Body of pancreas (tissue), 4 donors: ENCODE measurements around the gene STEAP2. TPM values are rescaled to one million over a fixed set of nuclear protein-coding genes. Genes with fewer than 3 reads are reported as not detected.

Experiments
- ATAC-seq: fragments of 150-250 bp; one replicate; pipeline ENCODE4 v1.9.1; 2016
- DNase-seq, 4 donors: peaks; one replicate each; pipeline ENCODE4 v3.0.0-alpha.2; 2019
- H3K27ac ChIP-seq, 4 donors: fragments of 200-600 bp; sonication (generic); 1 replicate in 3 of 4; 2 replicates in 1 of 4; pipeline versions ENCODE4 v1.5.1 to v1.6.1; 2016 to 2019; ENCODE audit warnings: mild to moderate bottlenecking in 1 of 4, mixed read lengths in 1 of 4, moderate library complexity in 1 of 4
- H3K27me3 ChIP-seq, 2 donors: fragments of 200-600 bp; sonication (generic); one replicate each; pipeline ENCODE4 v1.6.0; 2016; ENCODE audit warnings: mild to moderate bottlenecking in 1 of 2
- H3K36me3 ChIP-seq, 2 donors: fragments of 200-600 bp; sonication (generic); replicated peaks in 1 of 2; 2 replicates each; pipeline ENCODE4 v1.5.1; 2016; ENCODE audit warnings: low read depth in 2 of 2; ENCODE audit not compliant: insufficient read depth in 1 of 2
- H3K4me1 ChIP-seq: fragments of 200-600 bp; sonication (generic); one replicate; pipeline ENCODE4 v1.6.0; 2016
- H3K4me3 ChIP-seq, 2 donors: fragments of 200-600 bp; sonication (generic); 1 replicate in 1 of 2; 2 replicates in 1 of 2; pipeline ENCODE4 v1.5.1; 2016 to 2019
- H3K9me3 ChIP-seq, 3 donors: fragments of 200-600 bp; sonication (generic); 1 replicate in 2 of 3; 2 replicates in 1 of 3; pipeline ENCODE4 v1.5.1; 2016
- POLR2A ChIP-seq, 3 donors: fragments of 450-650 bp; IDR thresholded peaks; one replicate each; pipeline ENCODE4 v1.6.1; 2016; ENCODE audit warnings: antibody characterized with exemption in 3 of 3, mild to moderate bottlenecking in 2 of 3
- WGBS, 2 donors: methylation state at CpG; one replicate each; pipeline ENCODE4 v1.1.5; 2017; 5-methylcytosine and 5-hydroxymethylcytosine counted together
- intact Hi-C: fragments of 100-400 bp; cut with DNase I; formaldehyde crosslinking; loops from one replicate; pipeline ENCODE4 v1.15.1; 2023
- total RNA-seq, 2 donors: library from RNA; depleted of rRNA; stranded (reverse); fragments of >200 nt; gene quantifications; one replicate each; pipeline ENCODE4 v1.1.0, GENCODE V29; 2016
- TF ChIP-seq, protein P1 (sequence below), 7 experiments: fragments of 450-650 bp in 4 of 7; fragments of 200-600 bp in 3 of 7; sonication (generic) in 3 of 7; IDR thresholded peaks; one replicate each; pipeline ENCODE4 v1.5.1; 2016 to 2019; ENCODE audit warnings: antibody characterized with exemption in 7 of 7

Gene STEAP2
- total RNA-seq, 2 donors from 2014 or later: 9.2 to 12.7 TPM

GRCh38 chr7:90233569-90233968 is 22.0 kb downstream of the STEAP2 start:
- H3K4me1 ChIP-seq: peaks cover 8% of the 10 kb centered on the region
- H3K27me3 ChIP-seq: no peaks in the 10 kb centered on the region
- no peak for ATAC-seq
- no peaks in the 10 kb centered on the region for H3K9me3 ChIP-seq
- TF ChIP-seq, protein P1, sequence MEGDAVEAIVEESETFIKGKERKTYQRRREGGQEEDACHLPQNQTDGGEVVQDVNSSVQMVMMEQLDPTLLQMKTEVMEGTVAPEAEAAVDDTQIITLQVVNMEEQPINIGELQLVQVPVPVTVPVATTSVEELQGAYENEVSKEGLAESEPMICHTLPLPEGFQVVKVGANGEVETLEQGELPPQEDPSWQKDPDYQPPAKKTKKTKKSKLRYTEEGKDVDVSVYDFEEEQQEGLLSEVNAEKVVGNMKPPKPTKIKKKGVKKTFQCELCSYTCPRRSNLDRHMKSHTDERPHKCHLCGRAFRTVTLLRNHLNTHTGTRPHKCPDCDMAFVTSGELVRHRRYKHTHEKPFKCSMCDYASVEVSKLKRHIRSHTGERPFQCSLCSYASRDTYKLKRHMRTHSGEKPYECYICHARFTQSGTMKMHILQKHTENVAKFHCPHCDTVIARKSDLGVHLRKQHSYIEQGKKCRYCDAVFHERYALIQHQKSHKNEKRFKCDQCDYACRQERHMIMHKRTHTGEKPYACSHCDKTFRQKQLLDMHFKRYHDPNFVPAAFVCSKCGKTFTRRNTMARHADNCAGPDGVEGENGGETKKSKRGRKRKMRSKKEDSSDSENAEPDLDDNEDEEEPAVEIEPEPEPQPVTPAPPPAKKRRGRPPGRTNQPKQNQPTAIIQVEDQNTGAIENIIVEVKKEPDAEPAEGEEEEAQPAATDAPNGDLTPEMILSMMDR (IDR thresholded peaks at IDR 0.05): no peak
- no peak for TF ChIP-seq POLR2A (IDR thresholded peaks at IDR 0.05)
- 95% methylated on average over 6 of the region's 6 CpGs for WGBS, 2 donors
- H3K27ac ChIP-seq: no peak overlapping the region
- H3K36me3 ChIP-seq: no peaks in the 10 kb centered on the region
- DNase-seq: no peak
- intact Hi-C loops: no loop called here
- no peak overlapping the region for H3K4me3 ChIP-seq

DNA sequence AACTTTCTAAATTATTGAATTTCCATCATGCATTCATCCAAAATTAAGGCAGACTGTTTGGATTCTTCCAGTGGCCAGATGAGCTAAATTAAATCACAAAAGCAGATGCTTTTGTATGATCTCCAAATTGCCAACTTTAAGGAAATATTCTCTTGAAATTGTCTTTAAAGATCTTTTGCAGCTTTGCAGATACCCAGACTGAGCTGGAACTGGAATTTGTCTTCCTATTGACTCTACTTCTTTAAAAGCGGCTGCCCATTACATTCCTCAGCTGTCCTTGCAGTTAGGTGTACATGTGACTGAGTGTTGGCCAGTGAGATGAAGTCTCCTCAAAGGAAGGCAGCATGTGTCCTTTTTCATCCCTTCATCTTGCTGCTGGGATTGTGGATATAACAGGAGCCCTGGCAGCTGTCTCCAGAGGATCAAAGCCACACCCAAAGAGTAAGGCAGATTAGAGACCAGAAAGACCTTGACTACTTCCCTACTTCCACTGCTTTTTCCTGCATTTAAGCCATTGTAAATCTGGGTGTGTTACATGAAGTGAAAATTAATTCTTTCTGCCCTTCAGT is 25.3 kb downstream of the STEAP2 start:
- H3K27ac ChIP-seq: no peak overlapping the region
- TF ChIP-seq, protein P1 (IDR thresholded peaks at IDR 0.05): no peak
- no peak for TF ChIP-seq POLR2A (IDR thresholded peaks at IDR 0.05)
- H3K36me3 ChIP-seq: no peaks in the 10 kb centered on the region
- DNase-seq: no peak
- intact Hi-C loops: no loop called here
- no peaks in the 10 kb centered on the region for H3K9me3 ChIP-seq
- H3K4me3 ChIP-seq: no peak overlapping the region
- WGBS, 2 donors: 90 to 100% methylated on average over 1 of the region's 1 CpG
- H3K4me1 ChIP-seq: no peaks in the 10 kb centered on the region
- ATAC-seq: no peak
- no peaks in the 10 kb centered on the region for H3K27me3 ChIP-seq

DNA sequence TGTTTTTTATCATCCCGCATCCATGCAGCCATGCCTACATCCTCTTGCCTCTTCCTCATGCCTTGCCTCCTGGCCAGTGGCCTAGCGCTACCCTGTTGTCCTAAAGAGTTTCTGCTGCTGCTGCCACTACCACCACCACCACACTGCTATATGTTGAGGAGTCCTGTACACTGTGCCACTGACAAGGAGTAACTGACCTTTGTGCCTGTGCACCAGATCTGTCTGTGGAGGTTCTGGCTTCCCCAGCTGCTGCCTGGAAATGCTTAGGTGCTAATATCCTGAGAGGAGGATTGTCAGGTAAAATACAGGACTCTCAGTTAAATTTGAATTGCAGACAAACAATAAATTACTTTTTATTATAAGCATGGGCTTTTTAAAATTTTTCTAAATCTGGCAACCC is 26.5 kb downstream of the STEAP2 start:
- H3K36me3 ChIP-seq: no peaks in the 10 kb centered on the region
- WGBS, 2 donors: 98% methylated on average over 2 of the region's 2 CpGs

GRCh38 chr7:90238583-90238982 is 27.0 kb downstream of the STEAP2 start:
- TF ChIP-seq, protein P1 (IDR thresholded peaks at IDR 0.05): no peak
- TF ChIP-seq POLR2A (IDR thresholded peaks at IDR 0.05): no peak
- no peak for DNase-seq
- ATAC-seq: no peak
- Histone ChIP-seq H3K4me1 (no peaks in the 10 kb centered on the region), H3K27ac (no peak overlapping the region), H3K4me3 (no peak overlapping the region), H3K27me3 (no peaks in the 10 kb centered on the region), H3K36me3 (no peaks in the 10 kb centered on the region), H3K9me3 (no peaks in the 10 kb centered on the region)
- WGBS, 2 donors: 75 to 92% methylated on average over 1 of the region's 1 CpG
- intact Hi-C loops: no loop called here

More for the DNA sequence above, 26.5 kb downstream of the STEAP2 start:
- Histone ChIP-seq H3K4me3 (no peak overlapping the region), H3K27me3 (no peaks in the 10 kb centered on the region), H3K9me3 (no peaks in the 10 kb centered on the region), H3K4me1 (no peaks in the 10 kb centered on the region), H3K27ac (no peak overlapping the region)
- DNase-seq: no peak
- TF ChIP-seq, protein P1 (IDR thresholded peaks at IDR 0.05): no peak
- TF ChIP-seq POLR2A (IDR thresholded peaks at IDR 0.05): no peak
- no peak for ATAC-seq
- intact Hi-C loops: no loop called here

DNA sequence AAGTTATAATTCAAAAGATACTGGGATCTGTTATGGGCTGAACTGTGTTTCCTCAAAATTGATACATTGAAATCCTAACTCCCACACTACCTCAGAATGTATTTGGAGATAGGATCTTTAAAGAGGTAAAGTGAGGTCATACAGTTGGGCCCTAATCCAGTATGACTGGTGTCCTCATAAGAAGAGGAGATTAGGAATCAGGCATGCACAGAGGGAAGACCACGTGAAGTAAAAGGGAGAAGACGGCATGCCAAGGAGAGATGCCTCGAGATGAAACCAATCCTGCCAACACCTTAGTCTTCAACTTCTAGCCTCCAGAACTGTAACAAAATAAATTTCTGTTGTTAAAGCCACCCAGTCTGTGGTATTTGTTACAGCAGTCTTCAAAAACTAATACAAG is 27.5 kb downstream of the STEAP2 start:
- DNase-seq (no peak), ATAC-seq (no peak)
- Histone ChIP-seq H3K27me3 (no peaks in the 10 kb centered on the region), H3K4me3 (no peak overlapping the region), H3K9me3 (no peaks in the 10 kb centered on the region), H3K27ac (no peak overlapping the region), H3K4me1 (peaks cover under 1% of the 10 kb centered on the region), H3K36me3 (no peaks in the 10 kb centered on the region)
- intact Hi-C loops: no loop called here
- TF ChIP-seq, protein P1 (IDR thresholded peaks at IDR 0.05): no peak
- no peak for TF ChIP-seq POLR2A (IDR thresholded peaks at IDR 0.05)
- WGBS, 2 donors: 69 to 89% methylated on average over 3 of the region's 3 CpGs
